MM.1S (cell line): ENCODE data around the gene DPAGT1.
"Not testable (repeated sequence)": the region's sequence is repeated elsewhere in the genome, so short reads cannot be mapped to it uniquely, and the experiment has no call there.

ENCODE experiments used
- DNase-seq: peaks from one replicate; pipeline ENCODE4 v3.0.0-alpha.2; 2015
- H2AFZ ChIP-seq: fragments of 300-600 bp; sonication (generic); 2 replicates; pipeline ENCODE4 v1.6.0; 2016; ENCODE audit warnings: antibody characterized with exemption, low read length
- H3F3A ChIP-seq: fragments of 300-600 bp; sonication (generic); 2 replicates; pipeline ENCODE4 v1.6.1; 2016; ENCODE audit warnings: mild to moderate bottlenecking, antibody characterized with exemption, low read length, moderate library complexity, mixed read lengths; ENCODE audit not compliant: insufficient read depth
- H3K27ac ChIP-seq: fragments of 300-600 bp; sonication (generic); 2 replicates; pipeline ENCODE4 v1.5.1; 2016; ENCODE audit warnings: mild to moderate bottlenecking, low read length
- H3K27me3 ChIP-seq: fragments of 300-600 bp; sonication (generic); replicated peaks from 2 replicates; pipeline ENCODE4 v1.6.0; 2016; ENCODE audit warnings: low read length; ENCODE audit not compliant: insufficient read depth
- H3K36me3 ChIP-seq: fragments of 300-600 bp; sonication (generic); replicated peaks from 2 replicates; pipeline ENCODE4 v1.6.1; 2016; ENCODE audit warnings: mild to moderate bottlenecking, low read length, mixed read lengths; ENCODE audit not compliant: insufficient read depth
- H3K4me1 ChIP-seq: fragments of 300-600 bp; sonication (generic); 2 replicates; pipeline ENCODE4 v1.6.1; 2016; ENCODE audit warnings: low read length, mixed read lengths
- H3K4me2 ChIP-seq: fragments of 300-600 bp; sonication (generic); 2 replicates; pipeline ENCODE4 v1.6.0; 2016; ENCODE audit warnings: low read depth, low read length
- H3K4me3 ChIP-seq: fragments of 300-600 bp; sonication (generic); 2 replicates; pipeline ENCODE4 v1.5.1; 2016; ENCODE audit warnings: low read length, mixed read lengths
- H3K79me2 ChIP-seq: fragments of 300-600 bp; sonication (generic); 2 replicates; pipeline ENCODE4 v1.6.1; 2016; ENCODE audit warnings: mixed run types, low read length, mixed read lengths
- H3K9ac ChIP-seq: fragments of 300-600 bp; sonication (generic); 2 replicates; pipeline ENCODE4 v1.6.1; 2016; ENCODE audit warnings: low read length, mixed read lengths
- H3K9me2 ChIP-seq: fragments of 300-600 bp; sonication (generic); replicated peaks from 2 replicates; pipeline ENCODE4 v1.6.1; 2016; ENCODE audit warnings: mild to moderate bottlenecking, low read length, mixed read lengths; ENCODE audit not compliant: insufficient read depth
- H3K9me3 ChIP-seq: fragments of 300-600 bp; sonication (generic); replicated peaks from 2 replicates; pipeline ENCODE4 v1.6.1; 2016; ENCODE audit warnings: mild to moderate bottlenecking, low read length, mixed read lengths; ENCODE audit not compliant: insufficient read depth
- H4K20me1 ChIP-seq: fragments of 300-600 bp; sonication (generic); 2 replicates; pipeline ENCODE4 v1.6.1; 2016; ENCODE audit warnings: mild to moderate bottlenecking, low read length, moderate library complexity, mixed read lengths; ENCODE audit not compliant: insufficient read depth
- CTCF ChIP-seq: fragments of 300-600 bp; sonication (generic); IDR thresholded peaks from 2 replicates; pipeline ENCODE4 v1.5.1; 2016; ENCODE audit warnings: antibody characterized with exemption, low read length, mixed read lengths
- EZH2 ChIP-seq: fragments of 300-600 bp; sonication (generic); optimal IDR thresholded peaks from 2 replicates; pipeline ENCODE3; 2017; ENCODE audit warnings: low read depth, mild to moderate bottlenecking, antibody characterized with exemption, low read length, mixed read lengths
- EZH2phosphoT487 ChIP-seq: fragments of 300-600 bp; sonication (generic); IDR thresholded peaks from 2 replicates; pipeline ENCODE4 v1.6.1; 2018; ENCODE audit warnings: antibody characterized with exemption, low read length

The DPAGT1 gene

DNA sequence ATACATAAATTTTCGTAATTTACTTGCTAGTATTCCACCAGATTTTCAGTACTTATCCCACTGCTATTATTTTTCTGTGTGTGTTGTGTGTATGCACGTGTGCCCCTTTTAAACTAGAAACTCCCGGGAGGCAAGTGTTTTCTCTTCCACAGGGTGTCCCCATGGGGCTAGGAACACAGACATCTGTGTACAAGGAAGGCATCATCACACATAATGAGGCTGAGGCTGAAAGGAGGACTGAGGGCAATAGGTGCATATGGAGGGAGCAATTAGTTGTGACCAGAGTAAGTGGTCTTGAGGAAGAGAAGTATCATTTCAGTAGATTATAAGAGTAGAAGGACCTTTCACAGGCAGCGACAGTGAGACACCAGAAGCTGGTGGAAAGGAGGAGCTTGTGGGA is 2.1 kb upstream of the DPAGT1 start:
- H3K4me3 ChIP-seq: no peak overlapping the region
- no peaks in the 10 kb centered on the region for H4K20me1 ChIP-seq
- peaks cover 32% of the 10 kb centered on the region for H3F3A ChIP-seq
- no peaks in the 10 kb centered on the region for H3K27me3 ChIP-seq
- no peak for DNase-seq
- H3K27ac ChIP-seq: no peak overlapping the region
- H3K9me3 ChIP-seq: no peaks in the 10 kb centered on the region
- no peak overlapping the region for H3K4me2 ChIP-seq
- H3K9ac ChIP-seq: no peak overlapping the region
- no peak overlapping the region for H2AFZ ChIP-seq
- no peaks in the 10 kb centered on the region for H3K9me2 ChIP-seq
- H3K36me3 ChIP-seq: no peaks in the 10 kb centered on the region
- H3K79me2 ChIP-seq: peaks cover 51% of the 10 kb centered on the region
- H3K4me1 ChIP-seq: peaks cover 32% of the 10 kb centered on the region
- TF ChIP-seq EZH2 (no peak), CTCF (no peak), EZH2phosphoT487 (no peak)

DNA sequence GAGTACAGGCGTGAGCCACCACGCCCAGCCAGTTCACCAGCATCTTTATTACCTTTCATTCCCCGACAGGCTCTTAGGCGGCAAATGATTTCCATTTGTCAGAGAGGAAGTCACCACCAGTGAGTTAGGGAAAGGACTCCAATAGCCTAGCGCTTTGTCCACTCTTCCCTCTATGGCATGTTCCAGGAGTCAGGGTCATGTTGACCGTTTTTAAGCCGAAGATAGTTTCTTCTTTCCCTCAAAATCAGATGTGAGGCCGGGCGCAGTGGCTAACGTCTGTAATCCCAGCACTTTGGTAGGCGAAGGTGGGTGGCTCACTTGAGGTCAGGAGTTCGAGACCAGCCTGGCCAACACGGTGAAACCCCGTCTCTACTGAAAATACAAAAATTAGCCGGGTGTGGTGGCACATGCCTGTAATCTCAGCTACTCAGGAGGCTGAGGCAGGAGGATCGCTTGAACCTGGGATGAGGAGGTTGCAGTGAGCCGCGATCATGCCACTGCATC is 1.6 kb upstream of the DPAGT1 start:
- Histone ChIP-seq H2AFZ (peak overlapping the region; percentile 32; the same call in 1 of the 2 replicates), H3K4me2 (peak overlapping the region; percentile 99), H3K9ac (peak overlapping the region; percentile 93; the same call in 1 of the 2 replicates), H3F3A (peaks cover 32% of the 10 kb centered on the region), H3K27ac (peak overlapping the region; percentile 96; the same call in 1 of the 2 replicates), H3K4me1 (peaks cover 27% of the 10 kb centered on the region), H3K79me2 (peaks cover 45% of the 10 kb centered on the region), H3K4me3 (peak overlapping the region; percentile 93)
- DNase-seq, H4K20me1 ChIP-seq, H3K9me2 ChIP-seq, H3K9me3 ChIP-seq, H3K27me3 ChIP-seq, H3K36me3 ChIP-seq: not testable (repeated sequence)

GRCh38 chr11:119100994-119101758 is 477 bp downstream of the DPAGT1 start:
- no peaks in the 10 kb centered on the region for H3K27me3 ChIP-seq
- H3K4me1 ChIP-seq: peaks cover 34% of the 10 kb centered on the region
- peaks cover 31% of the 10 kb centered on the region for H3K79me2 ChIP-seq
- H3K9me3 ChIP-seq: no peaks in the 10 kb centered on the region
- DNase-seq: peak; percentile 66
- H3K4me3 ChIP-seq: peak overlapping the region; percentile 93
- peak overlapping the region; percentile 93 for H3K9ac ChIP-seq
- H3F3A ChIP-seq: peaks cover 32% of the 10 kb centered on the region
- TF ChIP-seq EZH2 (no peak), CTCF (no peak), EZH2phosphoT487 (no peak)
- no peaks in the 10 kb centered on the region for H4K20me1 ChIP-seq
- H3K9me2 ChIP-seq: no peaks in the 10 kb centered on the region
- H3K27ac ChIP-seq: peak overlapping the region; percentile 96; the same call in 1 of the 2 replicates
- peak overlapping the region; percentile 77 for H2AFZ ChIP-seq
- H3K36me3 ChIP-seq: no peaks in the 10 kb centered on the region
- peak overlapping the region; percentile 99 for H3K4me2 ChIP-seq
